Activated CD4-positive, alpha-beta T cell treated with anti-CD3 and anti-CD28 coated beads, Interleukin-10, Interleukin-2, amounts not matched to agents 100 ng/mL and 50 ng/mL, durations not matched to agents 16 hours and 8 hours (primary cell): ENCODE data around the gene MYO7B.
"Not testable (repeated sequence)": the region's sequence is repeated elsewhere in the genome, so short reads cannot be mapped to it uniquely, and the experiment has no call there.

Source experiments
- DNase-seq: peaks from one replicate; pipeline ENCODE4 v3.0.0-alpha.2; 2020

The MYO7B gene

GRCh38 chr2:127524198-127524834 lies 11.2 kb upstream of the MYO7B start:
- DNase-seq, result not testable (repeated sequence)

GRCh38 chr2:127525691-127526131 lies 9.8 kb upstream of the MYO7B start:
- DNase-seq, result peak; percentile 31

GRCh38 chr2:127526132-127527000 lies 9.1 kb upstream of the MYO7B start, which contains the start of gene IWS1:
IWS1 (minus strand) TSS chr2:127526489; CDS start chr2:127526208, 281 bp downstream.
- DNase-seq, result peak; percentile 96

GRCh38 chr2:127527001-127527804 lies 8.3 kb upstream of the MYO7B start:
- peak; percentile 56 for DNase-seq

- DNase-seq, result no peak
These were observed 7.0 kb upstream of the MYO7B start for GRCh38 chr2:127528487-127528886.

- DNase-seq, result not testable (repeated sequence)
These were observed 6.1 kb upstream of the MYO7B start for GRCh38 chr2:127529416-127529815.

- no peak for DNase-seq
These were observed 5.0 kb upstream of the MYO7B start for GRCh38 chr2:127530245-127531140.

- DNase-seq, result no peak
These were observed 4.2 kb upstream of the MYO7B start for GRCh38 chr2:127531221-127531648.

GRCh38 chr2:127532296-127532695 lies 3.2 kb upstream of the MYO7B start:
- no peak for DNase-seq

GRCh38 chr2:127535918-127536317 lies 435 bp downstream of the MYO7B start:
- DNase-seq, result no peak

GRCh38 chr2:127536707-127537541 lies 1.4 kb downstream of the MYO7B start:
- no peak for DNase-seq

GRCh38 chr2:127537644-127538043 lies 2.2 kb downstream of the MYO7B start:
- no peak for DNase-seq

GRCh38 chr2:127541809-127542208 lies 6.3 kb downstream of the MYO7B start:
- no peak for DNase-seq

- no peak for DNase-seq
These were observed 6.7 kb downstream of the MYO7B start for GRCh38 chr2:127542231-127542630.

GRCh38 chr2:127543013-127543501 lies 7.6 kb downstream of the MYO7B start:
- DNase-seq, result not testable (repeated sequence)

- no peak for DNase-seq
These were observed 9.7 kb downstream of the MYO7B start for GRCh38 chr2:127545189-127545588.

GRCh38 chr2:127545796-127546195 lies 10.3 kb downstream of the MYO7B start:
- no peak for DNase-seq

GRCh38 chr2:127546797-127547196 lies 11.3 kb downstream of the MYO7B start:
- no peak for DNase-seq

- no peak for DNase-seq
These were observed 15.9 kb downstream of the MYO7B start for GRCh38 chr2:127551221-127551930.

GRCh38 chr2:127552336-127552735 lies 16.9 kb downstream of the MYO7B start:
- no peak for DNase-seq
